ENCODE data around the gene RPS29. TPM values are rescaled to one million over a fixed set of nuclear protein-coding genes. Genes with fewer than 3 reads are reported as not detected.

RPS29 gene
- total and polyA plus RNA-seq, 8 donors: 1,178 to 2,162 (median 1,898) TPM

GRCh38 chr14:49538852-49539251 is 47.3 kb downstream of the RPS29 start:
- no peaks in the 10 kb centered on the region for H3K27me3 ChIP-seq
- no peak overlapping the region for H3K4me3 ChIP-seq
- H3K27ac ChIP-seq: no peak overlapping the region
- no peak for ATAC-seq
- TF ChIP-seq, protein P1, sequence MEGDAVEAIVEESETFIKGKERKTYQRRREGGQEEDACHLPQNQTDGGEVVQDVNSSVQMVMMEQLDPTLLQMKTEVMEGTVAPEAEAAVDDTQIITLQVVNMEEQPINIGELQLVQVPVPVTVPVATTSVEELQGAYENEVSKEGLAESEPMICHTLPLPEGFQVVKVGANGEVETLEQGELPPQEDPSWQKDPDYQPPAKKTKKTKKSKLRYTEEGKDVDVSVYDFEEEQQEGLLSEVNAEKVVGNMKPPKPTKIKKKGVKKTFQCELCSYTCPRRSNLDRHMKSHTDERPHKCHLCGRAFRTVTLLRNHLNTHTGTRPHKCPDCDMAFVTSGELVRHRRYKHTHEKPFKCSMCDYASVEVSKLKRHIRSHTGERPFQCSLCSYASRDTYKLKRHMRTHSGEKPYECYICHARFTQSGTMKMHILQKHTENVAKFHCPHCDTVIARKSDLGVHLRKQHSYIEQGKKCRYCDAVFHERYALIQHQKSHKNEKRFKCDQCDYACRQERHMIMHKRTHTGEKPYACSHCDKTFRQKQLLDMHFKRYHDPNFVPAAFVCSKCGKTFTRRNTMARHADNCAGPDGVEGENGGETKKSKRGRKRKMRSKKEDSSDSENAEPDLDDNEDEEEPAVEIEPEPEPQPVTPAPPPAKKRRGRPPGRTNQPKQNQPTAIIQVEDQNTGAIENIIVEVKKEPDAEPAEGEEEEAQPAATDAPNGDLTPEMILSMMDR (IDR thresholded peaks at IDR 0.05): no peak
- H3K9me3 ChIP-seq: no peaks in the 10 kb centered on the region
- no peak for DNase-seq
- H3K36me3 ChIP-seq: no peaks in the 10 kb centered on the region
- no peaks in the 10 kb centered on the region for H3K4me1 ChIP-seq
- intact Hi-C loops (cut with DNase I): no loop called here

Other genes with a start within 250 kb of the RPS29 start
- 10 to 100 TPM; 10.1 to 14.6 TPM for gene LRR1, start 12.6 kb upstream of the RPS29 start, total RNA-seq
- gene LRR1, start 12.6 kb upstream of the RPS29 start, polyA plus RNA-seq (ENCODE audit: insufficient read length in 6 of 6): 10 to 100 TPM; 10.5 to 16.1 (median 12.9) TPM
- gene RPL36AL, start 34.2 kb upstream of the RPS29 start, total RNA-seq: 100 to 1,000 TPM; 111 to 137 TPM
- 100 to 1,000 TPM; 156 to 213 (median 176) TPM for gene RPL36AL, start 34.2 kb upstream of the RPS29 start, polyA plus RNA-seq (ENCODE audit: insufficient read length in 6 of 6)
- gene MGAT2, start 34.4 kb upstream of the RPS29 start, total RNA-seq: 10 to 100 TPM; 35.3 to 47.2 TPM
- gene MGAT2, start 34.4 kb upstream of the RPS29 start, polyA plus RNA-seq (ENCODE audit: insufficient read length in 6 of 6): 10 to 100 TPM in 5 of 6 donors, 1 to 10 TPM in 1; 8.3 to 22.3 (median 15.2) TPM
- gene DNAAF2, start 48.9 kb upstream of the RPS29 start, total RNA-seq: 1 to 10 TPM; 5.4 to 6.8 TPM
- gene DNAAF2, start 48.9 kb upstream of the RPS29 start, polyA plus RNA-seq (ENCODE audit: insufficient read length in 6 of 6): 10 to 100 TPM; 14.1 to 17.7 (median 15.1) TPM
- 1 to 10 TPM; 6.4 to 8.2 TPM for gene POLE2, start 101.8 kb upstream of the RPS29 start, total RNA-seq
- gene POLE2, start 101.8 kb upstream of the RPS29 start, polyA plus RNA-seq (ENCODE audit: insufficient read length in 6 of 6): 10 to 100 TPM; 21.0 to 27.3 (median 24.5) TPM
- gene KLHDC1, start 106.7 kb upstream of the RPS29 start, total RNA-seq: 1 to 10 TPM; 3.5 to 5.6 TPM
- 1 to 10 TPM; 5.5 to 9.4 (median 7.5) TPM for gene KLHDC1, start 106.7 kb upstream of the RPS29 start, polyA plus RNA-seq (ENCODE audit: insufficient read length in 6 of 6)
- 10 to 100 TPM; 32.6 to 49.8 TPM for gene KLHDC2, start 181.8 kb upstream of the RPS29 start, total RNA-seq
- gene KLHDC2, start 181.8 kb upstream of the RPS29 start, polyA plus RNA-seq (ENCODE audit: insufficient read length in 6 of 6): 100 to 1,000 TPM in 5 of 6 donors, 10 to 100 TPM in 1; 96.0 to 138 (median 110) TPM

Data from left lung (tissue), 10 donors.